Kidney epithelial cell (primary cell): Measurements from ENCODE around the gene DENND5B. TPM values are rescaled to one million over a fixed set of nuclear protein-coding genes. Genes with fewer than 3 reads are reported as not detected.

ENCODE experiments used
- DNase-seq: peaks from one replicate; pipeline ENCODE4 v3.0.0-alpha.2; 2010; ENCODE audit warnings: low read depth
- H3K27me3 ChIP-seq: 2 replicates; pipeline ENCODE4 v1.6.0; 2011; ENCODE audit warnings: low read length; ENCODE audit not compliant: control insufficient read depth, insufficient read depth
- H3K36me3 ChIP-seq: 2 replicates; pipeline ENCODE4 v1.5.1; 2011; ENCODE audit warnings: low read length; ENCODE audit not compliant: control insufficient read depth, insufficient read depth
- H3K4me3 ChIP-seq: 2 replicates; pipeline ENCODE4 v1.5.1; 2011; ENCODE audit warnings: low read depth, mild to moderate bottlenecking, control low read depth, low read length
- CTCF ChIP-seq: IDR thresholded peaks from 2 replicates; pipeline ENCODE4 v1.5.1; 2011; ENCODE audit warnings: mild to moderate bottlenecking, moderate library complexity, low read length, control low read depth, inconsistent platforms; ENCODE audit not compliant: insufficient read depth, poor library complexity, severe bottlenecking
- total RNA-seq: library from RNA; depleted of rRNA; stranded (reverse); fragments of >200 nt; gene quantifications from 2 replicates; pipeline ENCODE4 v1.2.3, GENCODE V29; 2015

The DENND5B gene
- total RNA-seq, 1 donor from 2014 or later, result 7.6 TPM

GRCh38 chr12:31470459-31470858 lies 120.5 kb downstream of the DENND5B start:
- no peak for TF ChIP-seq CTCF

DNA sequence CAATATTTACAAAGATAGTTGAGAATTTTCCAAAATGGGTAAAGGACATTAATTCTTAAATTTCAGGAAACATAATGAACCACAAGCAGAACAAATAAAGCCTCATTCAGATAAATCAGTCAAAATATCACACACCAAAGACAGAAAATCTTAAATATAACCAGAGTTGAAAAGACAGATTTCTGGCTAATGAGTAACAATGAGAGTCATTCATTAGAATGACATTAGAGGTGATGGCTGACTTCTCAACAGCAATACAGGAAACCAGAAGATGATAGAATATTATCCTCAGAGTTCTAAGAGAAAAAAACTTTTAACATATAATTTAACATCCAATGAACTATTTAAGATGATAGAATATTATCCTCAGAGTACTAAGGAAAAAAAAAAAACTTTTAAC lies 124.2 kb downstream of the DENND5B start:
- Histone ChIP-seq H3K36me3 (no peaks in the 10 kb centered on the region), H3K27me3 (no peaks in the 10 kb centered on the region), H3K4me3 (no peak overlapping the region)
- DNase-seq, result no peak
- no peak for TF ChIP-seq CTCF

More at GRCh38 chr12:31470459-31470858, 120.5 kb downstream of the DENND5B start:
- no peaks in the 10 kb centered on the region for H3K36me3 ChIP-seq
- no peak for DNase-seq
- H3K27me3 ChIP-seq, result no peaks in the 10 kb centered on the region
- H3K4me3 ChIP-seq, result no peak overlapping the region

DNA sequence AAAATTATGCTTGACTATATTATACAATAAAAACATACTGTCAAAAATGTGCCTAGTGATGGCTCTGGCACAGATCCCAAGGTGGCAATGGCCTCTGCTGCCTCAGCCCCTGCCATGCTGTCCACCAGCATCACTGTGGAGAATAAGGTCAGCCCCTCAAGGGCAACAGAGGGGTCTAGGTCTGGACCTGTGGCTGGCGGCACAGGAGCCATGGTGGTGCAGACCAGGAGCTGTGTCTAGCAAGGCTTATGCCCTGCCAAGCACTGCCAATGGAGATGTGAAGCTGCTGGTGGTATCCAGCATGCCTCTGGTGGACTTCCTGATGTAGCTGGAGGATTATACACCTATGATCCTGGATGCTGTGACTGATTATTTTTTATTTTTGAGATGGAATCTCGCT lies 125.9 kb downstream of the DENND5B start:
- no peak overlapping the region for H3K4me3 ChIP-seq
- DNase-seq, result no peak
- H3K27me3 ChIP-seq, result no peaks in the 10 kb centered on the region
- no peak for TF ChIP-seq CTCF
- no peaks in the 10 kb centered on the region for H3K36me3 ChIP-seq

GRCh38 chr12:31460024-31460423 lies 130.9 kb downstream of the DENND5B start:
- Histone ChIP-seq H3K36me3 (no peaks in the 10 kb centered on the region), H3K4me3 (no peak overlapping the region), H3K27me3 (no peaks in the 10 kb centered on the region)
- TF ChIP-seq CTCF, result no peak
- DNase-seq, result no peak

DNA sequence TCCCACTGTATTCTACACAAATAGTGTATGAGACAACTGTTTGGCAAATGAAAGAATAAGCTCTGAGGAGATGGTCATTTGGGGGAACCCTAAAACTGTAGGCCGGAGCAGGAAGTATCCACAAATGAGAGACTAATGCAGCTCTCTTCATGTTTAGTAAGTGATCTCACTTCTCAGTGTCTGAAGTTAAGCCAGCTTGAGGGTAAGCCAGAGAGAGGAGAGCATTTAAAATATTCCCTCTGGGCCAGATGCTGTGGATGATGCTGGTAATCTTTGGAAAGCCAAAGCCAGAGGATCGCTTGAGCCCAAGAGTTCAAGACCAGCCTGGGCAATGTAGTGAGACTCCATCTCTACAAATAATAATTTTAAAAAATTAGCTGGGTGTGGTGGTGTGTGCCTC lies 134.4 kb downstream of the DENND5B start:
- no peak for DNase-seq
- Histone ChIP-seq H3K4me3 (no peak overlapping the region), H3K36me3 (no peaks in the 10 kb centered on the region), H3K27me3 (no peaks in the 10 kb centered on the region)
- TF ChIP-seq CTCF, result no peak

- H3K4me3 ChIP-seq, result no peak overlapping the region
- no peak for TF ChIP-seq CTCF
- H3K36me3 ChIP-seq, result no peaks in the 10 kb centered on the region
- DNase-seq, result no peak
- H3K27me3 ChIP-seq, result no peaks in the 10 kb centered on the region
Observed at GRCh38 chr12:31444736-31445135, 146.2 kb downstream of the DENND5B start.
